Kidney (tissue), 14 donors: Measurements from ENCODE around the gene OBP2A. TPM values are rescaled to one million over a fixed set of nuclear protein-coding genes. Genes with fewer than 3 reads are reported as not detected.

Source experiments
- DNase-seq, 5 donors: peaks; one replicate each; pipeline ENCODE4 v3.0.0-alpha.2; 2013 to 2020
- FAIRE-seq: peaks from 2 replicates; lab custom pipeline; 2012; peaks lifted over from hg19 to GRCh38; lab: Jason Lieb, UNC
- H3K27ac ChIP-seq, 2 donors: one replicate each; pipeline ENCODE4 v1.7.0; 2013; ENCODE audit warnings: low read depth in 2 of 2, low read length in 2 of 2, inconsistent platforms in 1 of 2
- H3K27me3 ChIP-seq: one replicate; pipeline ENCODE4 v1.7.1; 2013; ENCODE audit warnings: low read length, inconsistent platforms; ENCODE audit not compliant: control insufficient read depth, insufficient read depth
- H3K36me3 ChIP-seq, 3 donors: one replicate each; pipeline versions ENCODE4 v1.7.0 to v1.7.1; 2013; ENCODE audit warnings: low read length in 3 of 3, control low read depth in 1 of 3, inconsistent platforms in 1 of 3; ENCODE audit not compliant: insufficient read depth in 3 of 3, control insufficient read depth in 2 of 3
- H3K4me1 ChIP-seq, 3 donors: one replicate each; pipeline versions ENCODE4 v1.7.0 to v1.7.1; 2013; ENCODE audit warnings: low read length in 3 of 3, inconsistent platforms in 1 of 3, low read depth in 1 of 3; ENCODE audit not compliant: control insufficient read depth in 2 of 3, insufficient read depth in 2 of 3
- H3K4me3 ChIP-seq, 3 donors: one replicate each; pipeline versions ENCODE4 v1.7.0 to v1.8.1; 2013; ENCODE audit warnings: low read length in 3 of 3, control low read depth in 1 of 3, inconsistent platforms in 1 of 3
- H3K9ac ChIP-seq, 3 donors: one replicate each; pipeline versions ENCODE4 v1.7.0 to v1.7.1; 2013; ENCODE audit warnings: low read length in 3 of 3, control low read depth in 1 of 3, inconsistent platforms in 1 of 3
- H3K9me3 ChIP-seq, 3 donors: one replicate each; pipeline versions ENCODE4 v1.7.0 to v1.7.1; 2013; ENCODE audit warnings: low read length in 3 of 3, control low read depth in 1 of 3, inconsistent platforms in 1 of 3; ENCODE audit not compliant: control insufficient read depth in 2 of 3, insufficient read depth in 1 of 3
- intact Hi-C: fragments of 100-400 bp; cut with DNase I; formaldehyde crosslinking; loops from one replicate; pipeline ENCODE4 v1.11.1; 2022
- polyA plus RNA-seq: library from polyadenylated mRNA; stranded (reverse); fragments of 350-450 nt; fragmentation: Illumina TruSeq; extraction: RNeasy Lipid Tissue Mini Kit (QIAGEN cat#74804); gene quantifications from one replicate; pipeline ENCODE4 v1.2.3, GENCODE V29; 2014; ENCODE audit warnings: low read depth, low replicate concordance; ENCODE audit not compliant: insufficient read depth
- total RNA-seq: library from RNA; stranded (reverse); fragmentation: NEBNext Ultra II Directional; extraction: Animal tissue kit (Norgen Biotek cat#: 25700); gene quantifications from one replicate; pipeline ENCODE4 v1.2.1, GENCODE V29; 2021
- TF ChIP-seq, protein P1 (sequence below): IDR thresholded peaks from 3 replicates; pipeline ENCODE4 v1.5.1; 2012; ENCODE audit warnings: mild to moderate bottlenecking, moderate library complexity, borderline replicate concordance; ENCODE audit not compliant: insufficient read depth; ENCODE audit errors: extremely low read depth
- donor health status: control.
- donor health status: control.
- donor health status: control.
- donor health status: control.
- donor health status: control.
- donor health status: DM: yes; HTN: yes; CAD: no.
- donor health status: Normal renal cell carcinoma (clear cell type).

The OBP2A gene
- total and polyA plus RNA-seq, 2 donors from 2014 or later, result not detected

DNA sequence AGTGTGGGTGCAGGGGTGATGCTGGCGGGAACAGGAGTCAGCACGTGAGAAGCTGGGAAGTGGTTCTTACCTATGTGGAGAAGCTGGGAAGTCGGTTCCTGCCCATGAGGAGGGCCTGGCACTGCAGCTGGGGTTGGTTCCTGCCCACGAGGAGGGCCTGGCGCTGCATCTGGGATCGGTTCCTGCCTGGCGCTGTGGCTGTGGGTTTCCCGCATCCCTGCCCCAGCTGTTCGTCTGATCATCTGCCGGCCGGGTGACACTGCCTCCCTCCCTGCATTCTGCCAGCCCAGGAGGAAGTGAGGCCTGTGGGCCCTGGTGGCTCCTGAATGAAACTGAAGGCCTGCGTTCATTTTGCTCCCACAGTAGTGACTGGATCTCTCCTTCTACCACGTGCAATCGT is 5.1 kb downstream of the OBP2A start:
- Histone ChIP-seq H3K36me3 (no peaks in the 10 kb centered on the region), H3K27ac (no peak overlapping the region), H3K9ac (no peak overlapping the region), H3K4me1 (no peaks in the 10 kb centered on the region), H3K4me3 (no peak overlapping the region), H3K9me3 (no peaks in the 10 kb centered on the region), H3K27me3 (no peaks in the 10 kb centered on the region)
- TF ChIP-seq, protein P1, sequence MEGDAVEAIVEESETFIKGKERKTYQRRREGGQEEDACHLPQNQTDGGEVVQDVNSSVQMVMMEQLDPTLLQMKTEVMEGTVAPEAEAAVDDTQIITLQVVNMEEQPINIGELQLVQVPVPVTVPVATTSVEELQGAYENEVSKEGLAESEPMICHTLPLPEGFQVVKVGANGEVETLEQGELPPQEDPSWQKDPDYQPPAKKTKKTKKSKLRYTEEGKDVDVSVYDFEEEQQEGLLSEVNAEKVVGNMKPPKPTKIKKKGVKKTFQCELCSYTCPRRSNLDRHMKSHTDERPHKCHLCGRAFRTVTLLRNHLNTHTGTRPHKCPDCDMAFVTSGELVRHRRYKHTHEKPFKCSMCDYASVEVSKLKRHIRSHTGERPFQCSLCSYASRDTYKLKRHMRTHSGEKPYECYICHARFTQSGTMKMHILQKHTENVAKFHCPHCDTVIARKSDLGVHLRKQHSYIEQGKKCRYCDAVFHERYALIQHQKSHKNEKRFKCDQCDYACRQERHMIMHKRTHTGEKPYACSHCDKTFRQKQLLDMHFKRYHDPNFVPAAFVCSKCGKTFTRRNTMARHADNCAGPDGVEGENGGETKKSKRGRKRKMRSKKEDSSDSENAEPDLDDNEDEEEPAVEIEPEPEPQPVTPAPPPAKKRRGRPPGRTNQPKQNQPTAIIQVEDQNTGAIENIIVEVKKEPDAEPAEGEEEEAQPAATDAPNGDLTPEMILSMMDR, result no peak
- intact Hi-C loops, result no loop called here
- FAIRE-seq, result no peak
- no peak for DNase-seq

DNA sequence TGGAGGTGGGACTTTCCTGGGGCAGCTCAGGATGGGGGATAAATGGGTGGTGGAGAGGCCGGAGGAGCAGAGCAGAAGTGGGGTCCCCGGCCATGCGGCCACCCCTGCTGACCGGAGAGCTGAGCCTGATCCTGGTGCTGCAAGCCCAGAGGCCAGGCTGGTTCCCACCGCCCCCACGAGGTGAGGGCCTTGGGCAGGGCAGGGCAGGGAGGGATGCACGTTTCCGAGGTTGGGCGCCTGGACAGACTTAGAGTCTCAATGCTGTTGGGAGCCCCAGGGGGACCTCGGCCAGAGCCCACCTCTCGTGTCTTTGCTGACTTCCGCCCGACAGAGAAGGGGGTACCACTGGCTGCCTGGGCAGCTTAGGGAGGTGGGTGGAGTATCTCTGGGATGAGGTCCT is 5.5 kb downstream of the OBP2A start:
- intact Hi-C loops, result no loop called here
- H3K36me3 ChIP-seq, result no peaks in the 10 kb centered on the region
- H3K27ac ChIP-seq, result no peak overlapping the region
- H3K9ac ChIP-seq, result no peak overlapping the region
- FAIRE-seq, result no peak
- TF ChIP-seq, protein P1, result no peak
- H3K27me3 ChIP-seq, result no peaks in the 10 kb centered on the region
- H3K4me1 ChIP-seq, result no peaks in the 10 kb centered on the region
- DNase-seq, result no peak
- H3K4me3 ChIP-seq, result no peak overlapping the region
- H3K9me3 ChIP-seq, result no peaks in the 10 kb centered on the region

DNA sequence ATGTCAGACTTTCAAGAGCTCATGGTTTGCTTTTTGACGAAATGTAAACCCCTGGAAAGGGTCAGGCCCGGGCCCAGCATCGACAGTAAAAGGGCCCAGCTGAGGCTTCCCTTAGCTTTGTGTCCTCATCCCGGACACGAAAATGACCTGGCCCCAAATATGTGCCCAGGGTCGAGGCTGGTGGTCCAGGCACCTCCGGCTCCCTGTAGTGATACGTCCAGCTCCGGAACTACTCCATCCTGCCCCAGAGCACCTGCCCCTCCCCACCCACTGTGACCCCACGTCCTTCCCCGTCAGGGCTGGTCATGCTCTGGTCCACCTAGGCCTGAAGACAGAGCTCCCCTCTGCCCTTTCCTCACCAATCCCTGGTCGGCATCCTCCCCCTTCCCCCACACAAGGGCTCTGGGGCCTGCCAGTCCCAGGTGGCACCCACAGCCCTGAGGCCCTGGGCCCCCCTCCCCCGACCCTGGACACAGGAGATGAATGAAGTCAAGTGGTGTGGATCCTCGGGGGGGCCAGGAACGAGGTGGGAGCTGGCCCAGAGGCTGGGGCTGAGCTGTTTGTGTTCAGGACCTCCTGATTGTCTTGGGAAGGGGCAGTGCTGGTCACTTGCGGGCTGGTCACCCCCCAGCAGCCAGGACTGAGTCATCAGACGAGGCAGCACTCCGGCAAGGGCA is 6.2 kb downstream of the OBP2A start:
- Histone ChIP-seq H3K36me3 (no peaks in the 10 kb centered on the region), H3K27ac (no peak overlapping the region), H3K4me1 (no peaks in the 10 kb centered on the region), H3K4me3 (no peak overlapping the region), H3K27me3 (no peaks in the 10 kb centered on the region), H3K9me3 (no peaks in the 10 kb centered on the region), H3K9ac (no peak overlapping the region)
- intact Hi-C loops, result no loop called here
- TF ChIP-seq, protein P1, result no peak
- DNase-seq, result no peak
- FAIRE-seq, result no peak
